CD8-positive, alpha-beta memory T cell (primary cell): ENCODE measurements around the gene SGMS2. TPM values are rescaled to one million over a fixed set of nuclear protein-coding genes. Genes with fewer than 3 reads are reported as not detected.
A peak's percentile ranks its signal among the peaks of the same experiment; 100 is the strongest.

Source experiments
- CTCF ChIA-PET: fragments of 350-600 bp; sonication (Branson Sonifier 250); formaldehyde crosslinking; loops from one replicate; lab custom pipeline; 2021; ENCODE audit warnings: antibody characterized with exemption; lab: Charles Lee
- POLR2A ChIA-PET: fragments of 350-600 bp; sonication (Branson Sonifier 250); formaldehyde crosslinking; loops from one replicate; lab custom pipeline; 2021; ENCODE audit warnings: antibody characterized with exemption; lab: Charles Lee
- DNase-seq, 5 donors: peaks; one replicate each; pipeline versions ENCODE4 v3.0.0 to v3.0.0-alpha.2; 2020 to 2022; ENCODE audit warnings: mixed read lengths in 1 of 5
- H3K27ac ChIP-seq: one replicate; pipeline ENCODE4 v1.7.0; 2013; ENCODE audit warnings: low read depth, mild to moderate bottlenecking, low read length, moderate library complexity
- H3K27me3 ChIP-seq: 2 replicates; pipeline ENCODE4 v1.7.0; 2013; ENCODE audit warnings: low read length, mild to moderate bottlenecking; ENCODE audit not compliant: insufficient read depth, poor library complexity, severe bottlenecking
- H3K36me3 ChIP-seq: 2 replicates; pipeline ENCODE4 v1.7.0; 2013; ENCODE audit warnings: mild to moderate bottlenecking, low read length, moderate library complexity; ENCODE audit not compliant: insufficient read depth
- H3K4me1 ChIP-seq: 2 replicates; pipeline ENCODE4 v1.7.0; 2013; ENCODE audit warnings: mild to moderate bottlenecking, low read length, moderate library complexity; ENCODE audit not compliant: insufficient read depth
- H3K4me3 ChIP-seq: 2 replicates; pipeline ENCODE4 v1.7.0; 2013; ENCODE audit warnings: mild to moderate bottlenecking, low read length
- H3K9me3 ChIP-seq: 2 replicates; pipeline ENCODE4 v1.7.0; 2013; ENCODE audit warnings: mild to moderate bottlenecking, low read length
- H3K27ac Mint-ChIP-seq, 8 donors: one replicate each; pipeline ENCODE4 v1.8.0; 2020 to 2021; ENCODE audit warnings: mixed read lengths in 8 of 8, mild to moderate bottlenecking in 6 of 8, inconsistent platforms in 3 of 8, moderate library complexity in 3 of 8
- H3K27me3 Mint-ChIP-seq, 2 donors: one replicate each; pipeline ENCODE4 v1.8.0; 2020 to 2021; ENCODE audit warnings: mixed read lengths in 2 of 2, mild to moderate bottlenecking in 1 of 2, moderate library complexity in 1 of 2
- H3K36me3 Mint-ChIP-seq, 3 donors: one replicate each; pipeline ENCODE4 v1.8.0; 2020 to 2021; ENCODE audit warnings: mixed read lengths in 3 of 3, inconsistent platforms in 1 of 3, mild to moderate bottlenecking in 1 of 3
- H3K4me1 Mint-ChIP-seq, 3 donors: one replicate each; pipeline ENCODE4 v1.8.0; 2020 to 2021; ENCODE audit warnings: mixed read lengths in 3 of 3, inconsistent platforms in 1 of 3, mild to moderate bottlenecking in 1 of 3
- H3K4me3 Mint-ChIP-seq, 7 donors: one replicate each; pipeline ENCODE4 v1.8.0; 2020 to 2021; ENCODE audit warnings: mixed read lengths in 7 of 7, mild to moderate bottlenecking in 6 of 7, moderate library complexity in 4 of 7, inconsistent platforms in 2 of 7
- H3K9me3 Mint-ChIP-seq, 5 donors: one replicate each; pipeline ENCODE4 v1.8.0; 2020 to 2022; ENCODE audit warnings: mixed read lengths in 5 of 5, mild to moderate bottlenecking in 3 of 5, moderate library complexity in 2 of 5, inconsistent platforms in 1 of 5
- polyA plus RNA-seq: library from polyadenylated mRNA; unstranded; fragments of 300-500 nt; fragmentation: Illumina TruSeq; gene quantifications from one replicate; pipeline ENCODE4 v1.2.3, GENCODE V29; 2021
- total RNA-seq, 2 experiments: library from RNA; stranded (reverse); gene quantifications; one replicate each; pipeline ENCODE4 v1.2.3, GENCODE V29; 2021

SGMS2 gene
- total and polyA plus RNA-seq, 3 experiments from 2014 or later, result 0.35 to 0.61 TPM; not detected in 1

DNA sequence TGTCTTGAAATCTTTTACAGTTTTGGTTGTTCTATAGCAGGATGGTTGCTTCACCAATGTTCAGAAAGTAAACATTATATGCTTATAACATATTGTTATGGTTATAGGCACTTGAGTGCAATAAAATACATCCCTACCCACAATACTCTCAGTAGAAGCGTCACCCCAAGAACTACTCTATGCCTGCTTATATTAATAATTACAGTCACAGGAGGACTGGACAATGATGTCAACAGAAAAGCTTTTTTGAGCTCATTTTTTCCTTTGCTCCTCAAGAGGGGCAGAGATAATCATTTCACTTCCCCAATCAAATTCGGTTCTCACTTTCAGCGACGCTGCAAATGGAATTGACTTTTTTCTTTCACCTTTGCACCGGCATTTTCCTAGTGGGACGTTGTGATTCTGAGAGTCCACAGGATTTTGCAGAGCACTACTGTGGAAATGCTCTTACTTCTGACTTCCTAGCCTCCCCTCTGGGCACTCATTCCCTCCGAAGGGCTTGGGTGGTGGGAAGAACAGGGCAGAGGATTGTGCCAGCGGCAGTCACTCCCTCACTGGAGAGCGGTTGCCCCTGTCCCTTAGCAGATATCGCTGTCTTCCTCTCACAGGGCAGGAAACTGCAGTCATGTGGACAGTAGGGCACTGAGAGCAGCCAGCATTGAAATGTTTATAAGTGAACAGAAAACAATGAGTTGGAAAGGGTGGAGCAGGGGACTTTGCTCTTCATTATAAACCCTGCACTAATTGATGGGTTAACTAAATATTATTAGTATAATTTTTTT is 24.9 kb upstream of the SGMS2 start:
- Histone ChIP-seq H3K36me3 (no peaks in the 10 kb centered on the region), H3K27me3 (no peaks in the 10 kb centered on the region), H3K4me3 (no peak overlapping the region), H3K9me3 (no peaks in the 10 kb centered on the region), H3K4me1 (no peaks in the 10 kb centered on the region), H3K27ac (no peak overlapping the region)
- CTCF ChIA-PET, result no interaction called here
- DNase-seq, result no peak
- POLR2A ChIA-PET, result no interaction called here
- Mint-ChIP-seq H3K9me3 (peaks cover 0 to 1% (median 0%) of the 10 kb centered on the region in 5 donors), H3K4me1 (no peaks in the 10 kb centered on the region), H3K27me3 (peaks cover 16 to 56% of the 10 kb centered on the region in 2 donors), H3K27ac (peak overlapping the region in 1 of 8 donors; percentile 55), H3K4me3 (no peak overlapping the region), H3K36me3 (no peaks in the 10 kb centered on the region)

DNA sequence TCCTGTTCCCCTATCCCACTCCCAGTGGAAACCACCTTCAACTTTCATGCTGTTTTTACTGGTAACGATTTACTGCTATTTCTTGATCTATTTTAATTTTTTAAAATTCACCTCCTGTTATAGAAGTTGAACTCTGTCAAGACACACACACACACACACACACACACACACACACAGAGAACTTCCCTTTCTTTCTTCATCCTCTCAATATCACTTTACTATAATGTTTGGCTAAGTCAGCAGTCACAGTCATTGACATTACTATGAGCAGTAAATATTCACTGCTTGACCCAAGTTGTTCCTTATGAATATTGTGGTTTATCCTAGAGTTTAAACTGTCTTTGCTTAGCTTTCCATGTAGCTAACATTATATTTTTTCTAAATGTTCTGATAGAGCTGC is 24.0 kb upstream of the SGMS2 start:
- no peaks in the 10 kb centered on the region for H3K4me1 Mint-ChIP-seq
- H3K27me3 ChIP-seq, result no peaks in the 10 kb centered on the region
- no peak overlapping the region for H3K27ac Mint-ChIP-seq
- H3K27me3 Mint-ChIP-seq, result peaks cover 13 to 53% of the 10 kb centered on the region in 2 donors
- ChIA-PET POLR2A (no interaction called here), CTCF (no interaction called here)
- H3K36me3 ChIP-seq, result no peaks in the 10 kb centered on the region
- no peaks in the 10 kb centered on the region for H3K9me3 ChIP-seq
- no peaks in the 10 kb centered on the region for H3K4me1 ChIP-seq
- no peaks in the 10 kb centered on the region for H3K36me3 Mint-ChIP-seq
- no peak for DNase-seq
- no peak overlapping the region for H3K27ac ChIP-seq
- H3K4me3 Mint-ChIP-seq, result no peak overlapping the region
- peaks cover 0 to 1% (median 0%) of the 10 kb centered on the region in 5 donors for H3K9me3 Mint-ChIP-seq
- no peak overlapping the region for H3K4me3 ChIP-seq

DNA sequence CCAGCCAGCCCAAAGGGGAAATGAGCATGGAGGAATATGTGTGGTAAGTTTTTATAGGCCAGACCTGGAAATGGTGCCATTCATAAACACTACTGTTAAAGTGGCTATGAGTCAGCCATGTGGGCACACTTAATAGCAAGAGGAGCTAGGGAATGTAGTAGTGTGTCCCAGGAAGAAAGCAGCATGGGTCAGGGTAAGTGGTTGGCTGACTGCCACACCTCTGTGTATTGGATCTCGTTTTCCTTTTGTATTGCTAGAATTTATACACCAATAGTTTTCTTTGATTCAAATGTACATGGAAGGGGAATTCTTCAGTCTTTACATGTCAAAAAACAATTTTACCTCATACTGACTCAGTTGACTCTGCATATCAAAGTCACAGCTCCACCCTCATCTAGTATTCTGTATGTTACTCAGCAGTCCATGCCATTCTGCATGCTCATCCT is 22.9 kb upstream of the SGMS2 start:
- ChIA-PET POLR2A (no interaction called here), CTCF (no interaction called here)
- no peak overlapping the region for H3K4me3 Mint-ChIP-seq

DNA sequence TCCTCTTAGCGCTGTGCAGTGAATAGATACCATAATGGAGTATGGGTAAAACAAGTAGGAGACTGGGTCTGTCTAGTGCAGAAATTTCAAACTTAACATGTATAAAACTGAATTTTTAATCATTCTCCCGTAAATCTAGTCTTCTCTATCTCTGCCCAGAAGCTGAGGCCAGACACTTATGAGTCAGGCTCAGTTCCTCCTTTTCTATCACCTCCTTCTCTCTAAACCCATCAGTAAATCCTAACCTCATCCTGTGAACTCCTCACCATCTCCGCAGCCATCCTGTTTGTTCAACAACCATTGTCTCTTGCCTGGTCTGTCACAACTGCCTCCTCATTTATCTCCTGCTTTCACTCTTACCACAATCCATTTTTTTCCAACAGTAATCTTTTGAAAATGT is 19.8 kb upstream of the SGMS2 start:
- H3K27me3 Mint-ChIP-seq, result peaks cover 16 to 35% of the 10 kb centered on the region in 2 donors
- no peaks in the 10 kb centered on the region for H3K36me3 ChIP-seq
- ChIA-PET POLR2A (no interaction called here), CTCF (no interaction called here)
- no peaks in the 10 kb centered on the region for H3K4me1 Mint-ChIP-seq
- H3K4me3 Mint-ChIP-seq, result no peak overlapping the region
- no peak overlapping the region for H3K4me3 ChIP-seq
- H3K9me3 Mint-ChIP-seq, result peaks cover 0 to 1% (median 0%) of the 10 kb centered on the region in 5 donors
- DNase-seq, result no peak
- H3K36me3 Mint-ChIP-seq, result no peaks in the 10 kb centered on the region
- no peaks in the 10 kb centered on the region for H3K9me3 ChIP-seq
- no peaks in the 10 kb centered on the region for H3K27me3 ChIP-seq
- no peaks in the 10 kb centered on the region for H3K4me1 ChIP-seq
- H3K27ac ChIP-seq, result no peak overlapping the region
- H3K27ac Mint-ChIP-seq, result no peak overlapping the region

More for the DNA sequence above, 22.9 kb upstream of the SGMS2 start:
- Histone ChIP-seq H3K27ac (no peak overlapping the region), H3K36me3 (no peaks in the 10 kb centered on the region), H3K9me3 (no peaks in the 10 kb centered on the region), H3K4me1 (no peaks in the 10 kb centered on the region), H3K4me3 (no peak overlapping the region), H3K27me3 (no peaks in the 10 kb centered on the region)
- H3K4me1 Mint-ChIP-seq, result no peaks in the 10 kb centered on the region
- peaks cover 0 to 1% (median 0%) of the 10 kb centered on the region in 5 donors for H3K9me3 Mint-ChIP-seq
- peaks cover 13 to 47% of the 10 kb centered on the region in 2 donors for H3K27me3 Mint-ChIP-seq
- no peak overlapping the region for H3K27ac Mint-ChIP-seq
- no peak for DNase-seq
- no peaks in the 10 kb centered on the region for H3K36me3 Mint-ChIP-seq

DNA sequence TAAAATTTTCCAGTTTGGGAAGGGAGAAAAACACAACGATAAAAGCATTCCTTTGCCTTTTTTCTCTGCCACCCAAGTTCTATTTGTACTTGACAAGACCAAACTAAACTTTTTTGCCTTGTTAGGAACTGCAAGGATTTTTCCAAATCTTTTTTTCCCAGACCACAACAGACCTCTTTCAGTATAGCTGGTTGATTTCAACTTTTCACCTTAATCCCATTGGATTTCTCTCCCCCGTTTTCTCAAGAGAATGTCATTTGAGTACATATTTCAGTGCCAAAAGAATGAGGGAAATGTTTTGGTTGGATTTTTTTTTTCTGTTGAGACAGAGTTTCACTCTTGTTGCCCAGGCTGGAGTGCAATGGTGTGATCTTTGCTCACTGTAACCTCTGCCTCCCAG is 18.5 kb upstream of the SGMS2 start:
- H3K9me3 ChIP-seq, result no peaks in the 10 kb centered on the region
- no peak overlapping the region for H3K27ac Mint-ChIP-seq
- no peaks in the 10 kb centered on the region for H3K4me1 Mint-ChIP-seq
- ChIA-PET POLR2A (no interaction called here), CTCF (no interaction called here)
- H3K27me3 Mint-ChIP-seq, result peaks cover 14 to 37% of the 10 kb centered on the region in 2 donors
- H3K4me3 ChIP-seq, result no peak overlapping the region
- H3K9me3 Mint-ChIP-seq, result peaks cover 0 to 1% (median 0%) of the 10 kb centered on the region in 5 donors
- no peaks in the 10 kb centered on the region for H3K36me3 Mint-ChIP-seq
- H3K27ac ChIP-seq, result no peak overlapping the region
- H3K36me3 ChIP-seq, result no peaks in the 10 kb centered on the region
- no peak for DNase-seq
- no peak overlapping the region for H3K4me3 Mint-ChIP-seq
- no peaks in the 10 kb centered on the region for H3K27me3 ChIP-seq
- H3K4me1 ChIP-seq, result no peaks in the 10 kb centered on the region

DNA sequence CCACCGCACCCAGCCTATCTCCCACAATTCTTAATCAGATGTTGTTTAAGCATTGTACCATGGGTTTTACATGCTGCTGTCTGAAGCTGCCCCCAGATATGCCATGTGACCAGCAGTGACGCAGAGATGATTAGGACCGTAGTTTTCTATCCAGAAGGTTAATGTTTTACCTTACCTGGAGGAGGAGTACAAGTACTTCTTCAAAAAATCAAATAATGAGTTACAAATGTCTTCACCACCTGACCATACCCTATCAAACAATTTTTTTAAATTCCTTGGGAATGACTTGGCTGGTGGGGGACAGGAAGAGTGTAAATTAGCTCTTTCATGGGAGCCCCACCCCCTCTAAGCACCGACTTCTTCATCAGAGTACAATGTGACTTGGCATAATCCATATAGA is 16.2 kb upstream of the SGMS2 start:
- Mint-ChIP-seq H3K27ac (no peak overlapping the region), H3K27me3 (peaks cover 11 to 27% of the 10 kb centered on the region in 2 donors)
- CTCF ChIA-PET, result no interaction called here

DNA sequence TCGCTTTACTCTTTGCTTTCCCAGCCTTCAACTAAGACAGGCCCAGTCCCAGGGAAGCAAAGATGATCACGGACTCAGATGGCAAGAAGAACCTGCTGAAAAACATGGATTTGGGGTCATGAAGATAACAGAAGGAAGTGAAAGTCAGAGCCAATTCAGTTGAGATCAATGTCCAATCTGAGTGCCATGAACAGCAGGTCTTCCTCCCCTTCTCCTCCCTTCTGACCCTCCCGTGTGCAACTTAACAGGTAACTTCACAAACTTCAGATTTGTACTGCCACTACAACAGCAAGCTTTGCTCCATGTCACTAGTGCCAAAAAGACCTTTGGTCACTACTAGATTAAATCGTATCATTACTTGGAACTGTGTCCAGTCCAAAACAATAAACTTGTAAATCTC is 15.5 kb upstream of the SGMS2 start:
- H3K27ac Mint-ChIP-seq, result no peak overlapping the region
- no peaks in the 10 kb centered on the region for H3K4me1 ChIP-seq
- H3K4me3 ChIP-seq, result no peak overlapping the region
- ChIA-PET POLR2A (no interaction called here), CTCF (no interaction called here)
- DNase-seq, result no peak
- H3K36me3 Mint-ChIP-seq, result no peaks in the 10 kb centered on the region
- H3K9me3 Mint-ChIP-seq, result no peaks in the 10 kb centered on the region
- no peaks in the 10 kb centered on the region for H3K9me3 ChIP-seq
- peaks cover 10 to 21% of the 10 kb centered on the region in 2 donors for H3K27me3 Mint-ChIP-seq
- H3K36me3 ChIP-seq, result no peaks in the 10 kb centered on the region
- no peaks in the 10 kb centered on the region for H3K4me1 Mint-ChIP-seq
- H3K27ac ChIP-seq, result no peak overlapping the region
- H3K4me3 Mint-ChIP-seq, result no peak overlapping the region
- H3K27me3 ChIP-seq, result no peaks in the 10 kb centered on the region

More for the DNA sequence above, 16.2 kb upstream of the SGMS2 start:
- H3K4me3 Mint-ChIP-seq, result no peak overlapping the region
- H3K4me3 ChIP-seq, result no peak overlapping the region
- no peak overlapping the region for H3K27ac ChIP-seq
- H3K36me3 Mint-ChIP-seq, result no peaks in the 10 kb centered on the region
- H3K4me1 Mint-ChIP-seq, result no peaks in the 10 kb centered on the region
- POLR2A ChIA-PET, result no interaction called here
- no peaks in the 10 kb centered on the region for H3K9me3 ChIP-seq
- H3K27me3 ChIP-seq, result no peaks in the 10 kb centered on the region
- H3K9me3 Mint-ChIP-seq, result peaks cover 0 to 1% (median 0%) of the 10 kb centered on the region in 5 donors
- no peaks in the 10 kb centered on the region for H3K4me1 ChIP-seq
- no peak for DNase-seq
- no peaks in the 10 kb centered on the region for H3K36me3 ChIP-seq

DNA sequence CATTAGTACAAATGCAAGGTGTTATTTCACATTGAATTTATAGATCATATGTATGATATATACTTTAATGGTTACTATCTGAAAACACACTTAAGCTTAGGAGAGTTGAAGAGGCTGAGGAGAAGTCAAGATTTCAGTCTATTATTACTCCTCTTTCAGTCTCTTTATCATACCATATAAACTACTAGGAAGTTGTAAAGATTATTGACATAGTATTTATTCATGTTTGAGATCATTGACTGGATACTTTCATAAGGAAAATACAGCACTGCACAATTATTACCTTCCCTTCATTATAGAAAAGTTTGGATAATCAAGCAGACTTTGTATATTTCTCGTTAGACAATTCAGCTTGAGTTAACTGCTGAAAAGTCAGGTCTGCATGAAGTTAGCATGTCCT is 10.0 kb upstream of the SGMS2 start:
- H3K36me3 ChIP-seq, result no peaks in the 10 kb centered on the region
- peaks cover 8 to 12% of the 10 kb centered on the region in 2 donors for H3K27me3 Mint-ChIP-seq
- H3K4me3 Mint-ChIP-seq, result no peak overlapping the region
- no peak overlapping the region for H3K27ac Mint-ChIP-seq
- H3K4me1 ChIP-seq, result no peaks in the 10 kb centered on the region
- peaks cover 0 to 3% (median 0%) of the 10 kb centered on the region in 3 donors for H3K36me3 Mint-ChIP-seq
- no peak for DNase-seq
- no peaks in the 10 kb centered on the region for H3K27me3 ChIP-seq
- ChIA-PET POLR2A (no interaction called here), CTCF (no interaction called here)
- no peaks in the 10 kb centered on the region for H3K9me3 ChIP-seq
- no peaks in the 10 kb centered on the region for H3K4me1 Mint-ChIP-seq
- no peak overlapping the region for H3K27ac ChIP-seq
- no peak overlapping the region for H3K4me3 ChIP-seq
- no peaks in the 10 kb centered on the region for H3K9me3 Mint-ChIP-seq
